Medulla oblongata (tissue), 1 donor: ENCODE data around the gene WDR3.
"Not testable (repeated sequence)": the region's sequence is repeated elsewhere in the genome, so short reads cannot be mapped to it uniquely, and the experiment has no call there.

Experiments
- DNase-seq: peaks from one replicate; pipeline ENCODE4 v3.0.0-alpha.2; 2015; ENCODE audit errors: extremely low spot score

WDR3 gene

GRCh38 chr1:117929343-117930172, at the start of gene WDR3, which contains the start of gene GDAP2:
WDR3 (plus strand) TSS chr1:117929739; CDS start chr1:117933320, 3,581 bp downstream.
GDAP2 (minus strand) TSS chr1:117929621; CDS start chr1:117920357, 9,264 bp downstream.
- DNase-seq: peak; percentile 99

- no peak for DNase-seq
These were observed 45.9 kb upstream of the WDR3 start for GRCh38 chr1:117883616-117884015.

- no peak for DNase-seq
These were observed 43.3 kb upstream of the WDR3 start for GRCh38 chr1:117886101-117886795.

- DNase-seq: no peak
These were observed 39.1 kb upstream of the WDR3 start for GRCh38 chr1:117890452-117890851.

- no peak for DNase-seq
These were observed 37.0 kb upstream of the WDR3 start for GRCh38 chr1:117892512-117892911.

GRCh38 chr1:117894078-117894477, 35.5 kb upstream of the WDR3 start:
- DNase-seq: no peak

GRCh38 chr1:117895482-117896114, 33.9 kb upstream of the WDR3 start:
- peak; percentile 83 for DNase-seq

GRCh38 chr1:117897551-117897950, 32.0 kb upstream of the WDR3 start:
- DNase-seq: no peak

GRCh38 chr1:117899801-117900200, 29.7 kb upstream of the WDR3 start:
- no peak for DNase-seq

GRCh38 chr1:117902944-117903343, 26.6 kb upstream of the WDR3 start:
- DNase-seq: no peak

GRCh38 chr1:117904485-117904884, 25.1 kb upstream of the WDR3 start:
- DNase-seq: no peak

- no peak for DNase-seq
These were observed 24.5 kb upstream of the WDR3 start for GRCh38 chr1:117905019-117905418.

GRCh38 chr1:117911051-117911450, 18.5 kb upstream of the WDR3 start:
- no peak for DNase-seq

- no peak for DNase-seq
These were observed 10.2 kb upstream of the WDR3 start for GRCh38 chr1:117919376-117919775.

- DNase-seq: no peak
These were observed 7.5 kb upstream of the WDR3 start for GRCh38 chr1:117921991-117922390.

GRCh38 chr1:117922717-117923116, 6.8 kb upstream of the WDR3 start:
- DNase-seq: not testable (repeated sequence)

GRCh38 chr1:117925981-117926380, 3.6 kb upstream of the WDR3 start:
- DNase-seq: peak; percentile 26

- DNase-seq: peak; percentile 72
These were observed 627 bp upstream of the WDR3 start for GRCh38 chr1:117928881-117929342.

- DNase-seq: no peak
These were observed 571 bp downstream of the WDR3 start for GRCh38 chr1:117930173-117930447.

GRCh38 chr1:117930484-117930883, 945 bp downstream of the WDR3 start:
- DNase-seq: no peak

GRCh38 chr1:117932576-117932975, 3.0 kb downstream of the WDR3 start:
- no peak for DNase-seq

GRCh38 chr1:117933769-117934168, 4.2 kb downstream of the WDR3 start:
- DNase-seq: no peak

GRCh38 chr1:117942293-117942692, 12.8 kb downstream of the WDR3 start:
- DNase-seq: no peak
